HEK293T (cell line): Measurements from ENCODE around the gene DGKH.

Experiments
- CTCF ChIA-PET: fragments of 350-600 bp; formaldehyde crosslinking; extraction: SDS; loops from one replicate; lab custom pipeline; 2021; ENCODE audit warnings: antibody characterized with exemption, inconsistent platforms; lab: Yijun Ruan, JAX
- POLR2A ChIA-PET: fragments of 350-600 bp; formaldehyde crosslinking; extraction: SDS; loops from one replicate; lab custom pipeline; 2020; ENCODE audit warnings: antibody characterized with exemption, inconsistent platforms; lab: Yijun Ruan, JAX
- DNase-seq: peaks from one replicate; pipeline ENCODE4 v3.0.0; 2012; ENCODE audit warnings: mixed read lengths; ENCODE audit errors: extremely low spot score
- ARNT ChIP-seq: fragments of 450-650 bp; IDR thresholded peaks from 2 replicates; pipeline ENCODE4 v1.6.1; 2017; ENCODE audit warnings: mild to moderate bottlenecking
- BHLHE40 ChIP-seq: fragments of 450-650 bp; IDR thresholded peaks from 2 replicates; pipeline ENCODE4 v1.6.1; 2016; ENCODE audit warnings: mild to moderate bottlenecking, moderate library complexity, borderline replicate concordance
- CTBP1 ChIP-seq: fragments of 450-650 bp; IDR thresholded peaks from 2 replicates; pipeline ENCODE4 v1.6.1; 2016; ENCODE audit warnings: borderline replicate concordance
- ELF4 ChIP-seq: fragments of 450-650 bp; IDR thresholded peaks from 2 replicates; pipeline ENCODE4 v1.6.1; 2017; ENCODE audit warnings: antibody characterized with exemption
- FOXA1 ChIP-seq: fragments of 450-650 bp; IDR thresholded peaks from 2 replicates; pipeline ENCODE4 v1.6.1; 2016; ENCODE audit warnings: mild to moderate bottlenecking
- FOXK2 ChIP-seq: fragments of 450-650 bp; IDR thresholded peaks from 2 replicates; pipeline ENCODE4 v1.6.1; 2016; ENCODE audit warnings: mild to moderate bottlenecking
- FOXM1 ChIP-seq: fragments of 450-650 bp; IDR thresholded peaks from 2 replicates; pipeline ENCODE4 v1.6.1; 2017; ENCODE audit warnings: mild to moderate bottlenecking, borderline replicate concordance
- HDGF ChIP-seq: fragments of 450-650 bp; IDR thresholded peaks from 2 replicates; pipeline ENCODE4 v1.6.1; 2017; ENCODE audit warnings: antibody characterized with exemption, borderline replicate concordance
- L3MBTL2 ChIP-seq: fragments of 450-650 bp; conservative IDR thresholded peaks from 2 replicates; pipeline ENCODE4 v1.6.1; 2016; ENCODE audit warnings: mild to moderate bottlenecking
- LEF1 ChIP-seq: fragments of 450-650 bp; IDR thresholded peaks from 2 replicates; pipeline ENCODE4 v1.6.1; 2017; ENCODE audit warnings: mild to moderate bottlenecking, borderline replicate concordance
- NFRKB ChIP-seq: fragments of 450-650 bp; IDR thresholded peaks from 2 replicates; pipeline ENCODE4 v1.6.1; 2016; ENCODE audit warnings: mild to moderate bottlenecking, moderate library complexity
- SP1 ChIP-seq: fragments of 450-650 bp; IDR thresholded peaks from 2 replicates; pipeline ENCODE4 v1.6.1; 2017
- SUZ12 ChIP-seq: fragments of 450-650 bp; IDR thresholded peaks from 2 replicates; pipeline ENCODE4 v1.6.1; 2016; ENCODE audit warnings: mild to moderate bottlenecking
- TARDBP ChIP-seq: fragments of 450-650 bp; IDR thresholded peaks from 2 replicates; pipeline ENCODE4 v1.6.1; 2016
- ZNF384 ChIP-seq: fragments of 450-650 bp; IDR thresholded peaks from 2 replicates; pipeline ENCODE4 v1.6.1; 2016
- TF ChIP-seq, protein P1 (sequence below): fragments of 450-650 bp; IDR thresholded peaks from 2 replicates; pipeline ENCODE4 v1.6.1; 2016

Gene DGKH

GRCh38 chr13:42168496-42168895 lies 120.0 kb downstream of the DGKH start:
- POLR2A ChIA-PET, result no interaction called here
- CTCF ChIA-PET, result no interaction called here
- TF ChIP-seq FOXA1 (no peak), NFRKB (no peak), FOXM1 (no peak), ARNT (no peak), CTBP1 (no peak), TARDBP (no peak)
- DNase-seq, result no peak

DNA sequence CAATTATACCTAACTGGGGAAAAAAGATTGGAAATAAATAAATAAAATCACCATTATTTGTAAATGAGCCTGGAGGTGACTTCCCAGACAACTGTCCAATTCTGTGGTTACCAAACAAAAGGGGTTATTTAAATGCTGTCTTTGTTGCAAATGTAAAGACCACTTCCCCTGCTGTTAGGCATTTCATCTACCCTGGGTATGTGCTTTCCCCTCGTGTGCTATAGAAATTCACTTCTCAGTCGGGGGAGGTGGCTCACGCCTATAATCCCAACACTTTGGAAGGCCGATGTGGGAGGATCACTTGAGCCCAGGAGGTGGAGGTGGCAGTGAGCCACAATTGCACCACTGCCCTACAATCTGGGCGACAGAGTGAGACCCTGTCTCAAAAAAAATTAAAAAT lies 121.6 kb downstream of the DGKH start:
- TF ChIP-seq L3MBTL2 (no peak), SUZ12 (no peak), FOXK2 (no peak), CTBP1 (no peak), TARDBP (no peak), ELF4 (no peak), ZNF384 (no peak), FOXA1 (no peak), SP1 (no peak), HDGF (no peak), BHLHE40 (no peak)
- CTCF ChIA-PET, result no interaction called here
- no peak for DNase-seq
- POLR2A ChIA-PET, result no interaction called here

GRCh38 chr13:42173789-42174343 lies 125.4 kb downstream of the DGKH start:
- CTCF ChIA-PET, result no interaction called here
- DNase-seq, result no peak
- no peak for TF ChIP-seq SP1
- TF ChIP-seq ZNF384, result no peak
- no peak for TF ChIP-seq LEF1
- TF ChIP-seq CTBP1, result no peak
- TF ChIP-seq ARNT, result no peak
- no peak for TF ChIP-seq SUZ12
- no peak for TF ChIP-seq L3MBTL2
- TF ChIP-seq NFRKB, result no peak
- no peak for TF ChIP-seq FOXM1
- no peak for TF ChIP-seq ELF4
- no peak for TF ChIP-seq BHLHE40
- no peak for TF ChIP-seq HDGF
- TF ChIP-seq TARDBP, result no peak
- TF ChIP-seq, protein P1, sequence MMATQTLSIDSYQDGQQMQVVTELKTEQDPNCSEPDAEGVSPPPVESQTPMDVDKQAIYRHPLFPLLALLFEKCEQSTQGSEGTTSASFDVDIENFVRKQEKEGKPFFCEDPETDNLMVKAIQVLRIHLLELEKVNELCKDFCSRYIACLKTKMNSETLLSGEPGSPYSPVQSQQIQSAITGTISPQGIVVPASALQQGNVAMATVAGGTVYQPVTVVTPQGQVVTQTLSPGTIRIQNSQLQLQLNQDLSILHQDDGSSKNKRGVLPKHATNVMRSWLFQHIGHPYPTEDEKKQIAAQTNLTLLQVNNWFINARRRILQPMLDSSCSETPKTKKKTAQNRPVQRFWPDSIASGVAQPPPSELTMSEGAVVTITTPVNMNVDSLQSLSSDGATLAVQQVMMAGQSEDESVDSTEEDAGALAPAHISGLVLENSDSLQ, result no peak
- TF ChIP-seq FOXK2, result no peak
- no peak for TF ChIP-seq FOXA1
- POLR2A ChIA-PET, result no interaction called here

- POLR2A ChIA-PET, result no interaction called here
Measured at GRCh38 chr13:42174344-42175162, 126.1 kb downstream of the DGKH start.

GRCh38 chr13:42176294-42176693 lies 127.8 kb downstream of the DGKH start:
- ChIA-PET POLR2A (no interaction called here), CTCF (no interaction called here)
- DNase-seq, result no peak
- TF ChIP-seq ARNT (no peak), NFRKB (no peak), SUZ12 (no peak), HDGF (no peak), BHLHE40 (no peak), ELF4 (no peak), TARDBP (no peak), L3MBTL2 (no peak), ZNF384 (no peak), FOXM1 (no peak), SP1 (no peak), FOXA1 (no peak), FOXK2 (no peak), LEF1 (no peak)
- TF ChIP-seq, protein P1, result no peak

More at GRCh38 chr13:42174344-42175162, 126.1 kb downstream of the DGKH start:
- no peak for DNase-seq
- CTCF ChIA-PET, result no interaction called here
- no peak for TF ChIP-seq TARDBP
- no peak for TF ChIP-seq FOXK2
- no peak for TF ChIP-seq CTBP1
- no peak for TF ChIP-seq SP1
- no peak for TF ChIP-seq ARNT
- TF ChIP-seq, protein P1, result no peak

DNA sequence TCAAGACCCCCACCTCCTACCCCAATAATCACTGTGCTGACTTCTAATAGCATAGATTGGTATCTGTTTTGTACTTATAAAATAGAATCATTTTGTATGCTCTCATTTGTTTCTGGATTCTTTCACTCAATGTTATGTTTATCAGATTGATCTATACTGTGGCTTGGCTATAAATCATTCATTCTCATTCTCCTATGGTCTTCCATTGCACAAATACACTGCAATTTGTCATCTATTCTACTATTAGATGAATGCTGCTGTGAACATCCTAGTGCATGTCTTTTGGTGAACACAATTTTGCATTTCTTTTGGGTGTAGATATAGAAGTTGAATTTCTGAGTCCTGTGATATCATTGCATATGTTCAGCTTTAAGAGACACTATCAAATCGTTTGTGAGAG lies 128.7 kb downstream of the DGKH start:
- ChIA-PET CTCF (no interaction called here), POLR2A (no interaction called here)
- DNase-seq, result no peak
- TF ChIP-seq CTBP1 (no peak), ELF4 (no peak), L3MBTL2 (no peak)
